Ishikawa (cell line): ENCODE results near the gene CCL15.

Experiments
- CEBPB ChIP-seq: IDR thresholded peaks from 2 replicates; pipeline ENCODE4 v1.6.1; 2012
- CREB1 ChIP-seq: IDR thresholded peaks from 2 replicates; pipeline ENCODE4 v1.6.1; 2012; ENCODE audit warnings: low read depth
- EGR1 ChIP-seq: IDR thresholded peaks from 2 replicates; pipeline ENCODE4 v1.6.1; 2012
- EP300 ChIP-seq: IDR thresholded peaks from 2 replicates; pipeline ENCODE4 v1.6.1; 2012; ENCODE audit warnings: borderline replicate concordance
- FOXM1 ChIP-seq: IDR thresholded peaks from 2 replicates; pipeline ENCODE4 v1.6.1; 2012; ENCODE audit warnings: low read depth, borderline replicate concordance
- MAX ChIP-seq: IDR thresholded peaks from 2 replicates; pipeline ENCODE4 v1.6.1; 2012
- NFIC ChIP-seq: IDR thresholded peaks from 2 replicates; pipeline ENCODE4 v1.6.1; 2012
- RAD21 ChIP-seq: IDR thresholded peaks from 2 replicates; pipeline ENCODE4 v1.6.1; 2012; ENCODE audit warnings: low read depth
- TAF1 ChIP-seq: IDR thresholded peaks from 2 replicates; pipeline ENCODE4 v1.6.1; 2012; ENCODE audit warnings: low read depth, mild to moderate bottlenecking
- TCF12 ChIP-seq: IDR thresholded peaks from 2 replicates; pipeline ENCODE4 v1.6.1; 2012; ENCODE audit warnings: low read depth
- TEAD4 ChIP-seq: IDR thresholded peaks from 2 replicates; pipeline ENCODE4 v1.6.1; 2012
- USF1 ChIP-seq: IDR thresholded peaks from 2 replicates; pipeline ENCODE4 v1.6.1; 2012
- YY1 ChIP-seq: IDR thresholded peaks from 2 replicates; pipeline ENCODE4 v1.6.1; 2012; ENCODE audit warnings: low read depth
- ZBTB7A ChIP-seq: IDR thresholded peaks from 2 replicates; pipeline ENCODE4 v1.6.1; 2012; ENCODE audit warnings: low read depth
- TF ChIP-seq, protein P1 (sequence below): IDR thresholded peaks from 2 replicates; pipeline ENCODE4 v1.6.1; 2012; ENCODE audit warnings: low read depth, mild to moderate bottlenecking

Gene CCL15

GRCh38 chr17:35972945-35973332 lies 28.4 kb downstream of the CCL15 start:
- TF ChIP-seq MAX (no peak), RAD21 (no peak), EP300 (no peak), ZBTB7A (no peak), TEAD4 (no peak)

DNA sequence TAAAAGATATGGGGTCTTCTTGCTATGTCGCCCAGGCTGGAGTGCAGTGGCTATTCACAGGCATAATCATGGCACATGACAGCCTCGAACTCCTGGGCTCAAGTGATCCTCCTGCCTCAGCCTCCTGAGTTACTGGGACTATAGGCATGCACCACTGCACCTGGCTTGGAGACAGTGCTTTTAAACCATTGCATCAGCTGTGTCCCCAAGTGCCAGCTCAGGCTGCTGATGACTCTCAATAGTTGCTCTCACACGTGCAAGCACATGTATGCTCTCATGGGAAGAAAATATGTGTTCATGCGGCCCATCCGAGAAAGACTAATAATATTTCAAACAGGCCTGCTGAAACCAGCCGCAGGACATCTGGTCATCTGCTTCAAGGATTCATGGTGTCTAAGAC lies 28.8 kb downstream of the CCL15 start:
- TF ChIP-seq YY1 (no peak), CREB1 (no peak), RAD21 (no peak), USF1 (no peak), FOXM1 (no peak), CEBPB (no peak), EGR1 (no peak), MAX (no peak), TEAD4 (no peak), NFIC (no peak), TAF1 (no peak)
- TF ChIP-seq, protein P1, sequence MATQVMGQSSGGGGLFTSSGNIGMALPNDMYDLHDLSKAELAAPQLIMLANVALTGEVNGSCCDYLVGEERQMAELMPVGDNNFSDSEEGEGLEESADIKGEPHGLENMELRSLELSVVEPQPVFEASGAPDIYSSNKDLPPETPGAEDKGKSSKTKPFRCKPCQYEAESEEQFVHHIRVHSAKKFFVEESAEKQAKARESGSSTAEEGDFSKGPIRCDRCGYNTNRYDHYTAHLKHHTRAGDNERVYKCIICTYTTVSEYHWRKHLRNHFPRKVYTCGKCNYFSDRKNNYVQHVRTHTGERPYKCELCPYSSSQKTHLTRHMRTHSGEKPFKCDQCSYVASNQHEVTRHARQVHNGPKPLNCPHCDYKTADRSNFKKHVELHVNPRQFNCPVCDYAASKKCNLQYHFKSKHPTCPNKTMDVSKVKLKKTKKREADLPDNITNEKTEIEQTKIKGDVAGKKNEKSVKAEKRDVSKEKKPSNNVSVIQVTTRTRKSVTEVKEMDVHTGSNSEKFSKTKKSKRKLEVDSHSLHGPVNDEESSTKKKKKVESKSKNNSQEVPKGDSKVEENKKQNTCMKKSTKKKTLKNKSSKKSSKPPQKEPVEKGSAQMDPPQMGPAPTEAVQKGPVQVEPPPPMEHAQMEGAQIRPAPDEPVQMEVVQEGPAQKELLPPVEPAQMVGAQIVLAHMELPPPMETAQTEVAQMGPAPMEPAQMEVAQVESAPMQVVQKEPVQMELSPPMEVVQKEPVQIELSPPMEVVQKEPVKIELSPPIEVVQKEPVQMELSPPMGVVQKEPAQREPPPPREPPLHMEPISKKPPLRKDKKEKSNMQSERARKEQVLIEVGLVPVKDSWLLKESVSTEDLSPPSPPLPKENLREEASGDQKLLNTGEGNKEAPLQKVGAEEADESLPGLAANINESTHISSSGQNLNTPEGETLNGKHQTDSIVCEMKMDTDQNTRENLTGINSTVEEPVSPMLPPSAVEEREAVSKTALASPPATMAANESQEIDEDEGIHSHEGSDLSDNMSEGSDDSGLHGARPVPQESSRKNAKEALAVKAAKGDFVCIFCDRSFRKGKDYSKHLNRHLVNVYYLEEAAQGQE: no peak

DNA sequence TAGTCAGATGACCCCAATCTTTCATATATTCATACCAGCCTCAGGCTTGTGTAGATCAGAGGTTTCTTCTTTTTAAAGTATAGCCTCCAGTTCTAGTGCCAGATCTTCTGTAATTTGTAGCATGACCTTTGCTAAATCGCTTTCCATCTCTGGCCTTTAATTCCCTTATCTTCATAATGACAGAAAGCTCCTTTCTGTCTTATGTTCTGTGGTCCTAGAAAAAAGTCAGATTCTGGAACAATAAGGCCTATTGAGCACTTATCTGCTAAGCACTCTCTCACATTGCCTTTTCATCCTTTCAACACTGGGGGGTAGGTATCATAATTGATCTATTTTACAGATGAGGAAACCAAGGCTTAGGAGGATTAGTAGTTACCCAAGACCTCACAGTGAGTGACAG lies 29.3 kb downstream of the CCL15 start:
- TF ChIP-seq, protein P1: no peak
- TF ChIP-seq USF1 (no peak), TAF1 (no peak), MAX (no peak), FOXM1 (no peak), TCF12 (no peak), RAD21 (no peak), ZBTB7A (no peak), CEBPB (no peak), TEAD4 (no peak), CREB1 (no peak), EGR1 (no peak), NFIC (no peak), YY1 (no peak), EP300 (no peak)

- TF ChIP-seq TCF12 (no peak), RAD21 (peak; percentile 90)
These were observed 31.6 kb downstream of the CCL15 start for GRCh38 chr17:35969558-35970380.

DNA sequence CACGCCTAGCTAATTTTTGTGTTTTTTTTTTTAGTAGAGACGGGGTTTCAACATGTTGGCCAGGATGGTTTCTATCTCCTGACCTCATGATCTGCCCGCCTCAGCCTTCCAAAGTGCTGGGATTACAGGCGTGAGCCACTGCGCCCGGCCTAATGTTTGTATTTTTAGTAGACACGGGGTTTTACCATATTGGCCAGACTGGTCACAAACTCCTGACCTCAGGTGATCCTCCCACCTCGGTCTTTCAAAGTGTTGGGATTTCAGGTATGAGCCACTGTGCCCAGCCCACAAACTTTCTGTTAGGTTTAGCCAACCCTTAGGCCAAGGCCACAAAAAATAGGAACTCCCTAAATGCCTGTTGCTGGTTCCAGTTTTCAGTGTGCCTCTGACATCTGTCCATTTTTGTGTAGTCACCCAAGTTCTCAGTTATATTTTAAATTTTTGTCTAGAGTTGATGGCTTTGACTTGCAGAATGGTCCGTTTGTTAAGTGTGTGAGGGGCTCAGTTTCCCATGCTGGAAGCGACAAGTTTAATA lies 32.8 kb downstream of the CCL15 start:
- TF ChIP-seq CEBPB (no peak), TAF1 (no peak), EGR1 (no peak), YY1 (no peak), USF1 (no peak), NFIC (no peak), FOXM1 (no peak), RAD21 (no peak), TEAD4 (no peak), TCF12 (no peak), EP300 (no peak), CREB1 (no peak), ZBTB7A (no peak), MAX (no peak)
- TF ChIP-seq, protein P1: no peak
